Measurements from ENCODE around the gene TMEFF1. TPM values are rescaled to one million over a fixed set of nuclear protein-coding genes. Genes with fewer than 3 reads are reported as not detected.
"Not testable (repeated sequence)": the region's sequence is repeated elsewhere in the genome, so short reads cannot be mapped to it uniquely, and the experiment has no call there.

The TMEFF1 gene
- total RNA-seq, 2 donors from 2014 or later: 1.7 to 2.7 TPM

DNA sequence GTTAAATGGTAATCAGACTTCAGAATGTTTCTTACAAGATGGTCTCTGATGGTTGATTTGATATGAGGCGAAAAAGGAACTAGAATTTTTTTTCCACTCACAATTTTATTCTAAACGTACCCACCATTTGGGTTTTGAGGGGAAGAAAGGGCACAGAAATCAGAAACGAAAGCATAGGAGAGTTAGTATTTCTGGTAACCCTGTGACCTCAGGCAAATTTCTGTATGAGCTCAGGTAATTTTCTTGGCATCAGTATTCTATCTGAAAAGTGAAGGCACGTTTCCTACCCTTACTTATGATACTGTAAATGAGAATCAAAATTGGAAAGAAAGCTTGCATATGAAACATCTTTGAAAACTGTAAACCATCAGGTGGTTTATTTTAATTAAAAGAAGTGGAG lies 26.5 kb downstream of the TMEFF1 start:
- WGBS: 83% methylated on average over 4 of the region's 4 CpGs
- DNase-seq (ENCODE audit: low spot score): no peak
- intact Hi-C loops (cut with DNase I): no loop called here
- no peak for TF ChIP-seq POLR2AphosphoS5 (IDR thresholded peaks at IDR 0.05)
- no peak for TF ChIP-seq POLR2A (IDR thresholded peaks at IDR 0.05)
- TF ChIP-seq, protein P1, sequence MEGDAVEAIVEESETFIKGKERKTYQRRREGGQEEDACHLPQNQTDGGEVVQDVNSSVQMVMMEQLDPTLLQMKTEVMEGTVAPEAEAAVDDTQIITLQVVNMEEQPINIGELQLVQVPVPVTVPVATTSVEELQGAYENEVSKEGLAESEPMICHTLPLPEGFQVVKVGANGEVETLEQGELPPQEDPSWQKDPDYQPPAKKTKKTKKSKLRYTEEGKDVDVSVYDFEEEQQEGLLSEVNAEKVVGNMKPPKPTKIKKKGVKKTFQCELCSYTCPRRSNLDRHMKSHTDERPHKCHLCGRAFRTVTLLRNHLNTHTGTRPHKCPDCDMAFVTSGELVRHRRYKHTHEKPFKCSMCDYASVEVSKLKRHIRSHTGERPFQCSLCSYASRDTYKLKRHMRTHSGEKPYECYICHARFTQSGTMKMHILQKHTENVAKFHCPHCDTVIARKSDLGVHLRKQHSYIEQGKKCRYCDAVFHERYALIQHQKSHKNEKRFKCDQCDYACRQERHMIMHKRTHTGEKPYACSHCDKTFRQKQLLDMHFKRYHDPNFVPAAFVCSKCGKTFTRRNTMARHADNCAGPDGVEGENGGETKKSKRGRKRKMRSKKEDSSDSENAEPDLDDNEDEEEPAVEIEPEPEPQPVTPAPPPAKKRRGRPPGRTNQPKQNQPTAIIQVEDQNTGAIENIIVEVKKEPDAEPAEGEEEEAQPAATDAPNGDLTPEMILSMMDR (IDR thresholded peaks at IDR 0.05): no peak
- no peaks in the 10 kb centered on the region for H3K36me3 ChIP-seq
- no peaks in the 10 kb centered on the region for H3K9me3 ChIP-seq
- H3K4me3 ChIP-seq: no peak overlapping the region
- no peaks in the 10 kb centered on the region for H3K27me3 ChIP-seq (replicated peaks; ENCODE audit: insufficient read depth)
- H3K27ac ChIP-seq: no peak overlapping the region
- H3K4me1 ChIP-seq (replicated peaks): no peaks in the 10 kb centered on the region

DNA sequence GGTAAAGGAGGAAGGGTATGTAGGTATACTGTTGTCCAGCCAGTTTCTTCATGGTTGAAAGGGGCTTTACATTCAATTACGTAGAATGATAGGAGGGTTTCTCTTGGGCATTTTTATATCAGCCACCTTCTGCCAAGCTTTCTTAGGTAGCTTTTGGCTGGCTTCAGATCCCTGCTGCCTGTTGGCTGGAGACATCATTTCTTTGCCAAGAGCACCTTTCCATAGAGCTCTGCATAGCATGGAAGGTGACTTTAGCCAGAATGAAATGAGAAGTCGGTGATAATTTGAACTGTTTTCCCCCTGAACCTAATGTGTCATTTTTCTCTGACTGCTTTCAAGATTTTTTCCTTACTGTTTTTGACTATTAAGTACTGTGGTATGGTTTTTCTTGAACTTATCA lies 26.9 kb downstream of the TMEFF1 start:
- intact Hi-C loops (cut with DNase I): no loop called here
- H3K36me3 ChIP-seq: no peaks in the 10 kb centered on the region
- WGBS: 99% methylated on average over 2 of the region's 2 CpGs
- H3K4me1 ChIP-seq (replicated peaks): no peaks in the 10 kb centered on the region
- H3K4me3 ChIP-seq: no peak overlapping the region
- no peak overlapping the region for H3K27ac ChIP-seq
- TF ChIP-seq, protein P1 (IDR thresholded peaks at IDR 0.05): no peak
- TF ChIP-seq POLR2AphosphoS5 (IDR thresholded peaks at IDR 0.05): no peak
- TF ChIP-seq POLR2A (IDR thresholded peaks at IDR 0.05): no peak
- H3K27me3 ChIP-seq (replicated peaks; ENCODE audit: insufficient read depth): no peaks in the 10 kb centered on the region
- DNase-seq (ENCODE audit: low spot score): no peak
- H3K9me3 ChIP-seq: no peaks in the 10 kb centered on the region

DNA sequence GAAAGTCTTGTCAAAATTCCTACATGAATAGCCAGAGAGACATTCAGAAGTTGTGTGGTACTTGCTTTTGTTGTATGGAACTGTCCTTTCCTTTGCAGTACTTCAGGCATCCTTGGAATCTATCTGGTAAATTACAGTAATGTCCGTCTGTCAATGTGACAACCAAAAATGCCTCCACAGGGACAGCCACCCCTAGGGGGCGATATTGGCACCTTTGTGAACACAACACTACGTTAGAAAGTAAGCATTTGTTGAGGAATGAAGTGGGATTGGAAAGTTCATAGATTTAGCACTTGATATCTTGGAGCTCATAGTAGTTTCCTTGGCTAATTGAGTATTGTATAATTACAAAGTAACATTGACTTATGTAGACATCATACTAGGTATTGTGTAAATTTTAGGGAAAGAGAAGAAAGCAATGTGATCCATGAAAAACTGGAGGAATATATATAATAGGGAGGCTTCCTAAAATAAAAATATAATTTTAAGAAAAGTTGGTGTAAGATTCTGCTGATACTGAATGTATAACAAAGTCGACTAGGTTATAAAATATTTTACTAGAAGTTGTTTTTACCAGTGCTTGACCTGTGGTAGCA lies 32.7 kb downstream of the TMEFF1 start:
- H3K4me3 ChIP-seq: no peak overlapping the region
- H3K27ac ChIP-seq: no peak overlapping the region
- WGBS: 52% methylated on average over 4 of the region's 4 CpGs
- no peaks in the 10 kb centered on the region for H3K9me3 ChIP-seq
- H3K36me3 ChIP-seq: no peaks in the 10 kb centered on the region
- TF ChIP-seq, protein P1 (IDR thresholded peaks at IDR 0.05): peak in 3 of 4 experiments; percentile 13 to 41 (median 19)
- TF ChIP-seq POLR2AphosphoS5 (IDR thresholded peaks at IDR 0.05) (no peak), POLR2A (IDR thresholded peaks at IDR 0.05) (no peak)
- intact Hi-C loops (cut with DNase I): no loop called here
- no peaks in the 10 kb centered on the region for H3K4me1 ChIP-seq (replicated peaks)
- DNase-seq (ENCODE audit: low spot score): peak; percentile 6
- no peaks in the 10 kb centered on the region for H3K27me3 ChIP-seq (replicated peaks; ENCODE audit: insufficient read depth)

DNA sequence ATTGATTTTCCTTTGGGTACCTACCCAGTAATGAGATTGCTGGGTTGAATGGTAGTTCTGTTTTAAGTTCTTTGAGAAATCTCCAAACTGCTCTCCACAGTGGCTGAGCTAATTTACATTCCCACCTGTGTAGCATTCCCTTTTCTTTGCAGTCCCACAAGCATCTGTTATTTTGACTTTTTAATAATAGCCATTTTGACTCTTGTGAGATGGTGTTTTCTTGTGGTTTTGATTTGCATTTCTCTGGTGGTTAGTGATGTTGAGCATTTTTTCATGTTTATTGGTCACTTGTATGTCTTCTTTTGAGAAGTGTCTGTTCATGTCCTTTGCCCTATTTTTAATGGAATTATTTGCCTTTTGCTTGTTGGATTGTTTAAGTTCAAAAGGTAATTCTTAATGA lies 34.4 kb downstream of the TMEFF1 start:
- H3K4me3 ChIP-seq; H3K27me3 ChIP-seq (replicated peaks; ENCODE audit: insufficient read depth); H3K9me3 ChIP-seq; DNase-seq (ENCODE audit: low spot score); intact Hi-C loops (cut with DNase I); H3K27ac ChIP-seq; H3K4me1 ChIP-seq (replicated peaks); H3K36me3 ChIP-seq: not testable (repeated sequence)

DNA sequence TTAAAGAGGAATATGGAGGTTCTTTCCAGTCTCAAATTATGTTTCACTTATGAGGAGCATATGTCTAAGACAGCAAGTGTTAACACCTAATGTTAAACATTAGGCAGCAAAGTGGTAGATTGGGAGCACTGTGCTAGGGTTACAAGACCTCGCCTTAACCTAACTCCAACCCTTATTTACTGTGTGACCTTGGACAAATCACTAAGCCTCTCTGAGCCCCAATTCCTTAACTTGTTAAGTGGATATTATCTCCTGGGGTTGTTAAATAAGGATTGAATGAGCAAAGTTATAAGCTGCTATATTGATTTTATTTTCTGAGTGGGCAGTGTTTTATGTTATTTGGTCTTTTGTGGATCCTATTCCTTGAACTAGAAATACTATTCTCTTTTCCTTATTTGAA lies 38.3 kb downstream of the TMEFF1 start:
- intact Hi-C loops (cut with DNase I): no loop called here
- 100% methylated on average over 1 of the region's 1 CpG for WGBS
- no peaks in the 10 kb centered on the region for H3K4me1 ChIP-seq (replicated peaks)
- H3K4me3 ChIP-seq: no peak overlapping the region
- no peaks in the 10 kb centered on the region for H3K27me3 ChIP-seq (replicated peaks; ENCODE audit: insufficient read depth)
- TF ChIP-seq, protein P1 (IDR thresholded peaks at IDR 0.05): no peak
- TF ChIP-seq POLR2AphosphoS5 (IDR thresholded peaks at IDR 0.05): no peak
- no peak for TF ChIP-seq POLR2A (IDR thresholded peaks at IDR 0.05)
- no peak overlapping the region for H3K27ac ChIP-seq
- no peaks in the 10 kb centered on the region for H3K36me3 ChIP-seq
- no peaks in the 10 kb centered on the region for H3K9me3 ChIP-seq
- DNase-seq (ENCODE audit: low spot score): no peak

All from prostate gland (tissue), 2 donors.